Posterior cingulate gyrus (tissue), 11 donors: Measurements from ENCODE around the gene MYBPC3.

Experiments
- DNase-seq, 10 donors: peaks; one replicate each; pipeline versions ENCODE4 v3.0.0 to v3.0.0-alpha.2; 2020 to 2021; ENCODE audit warnings: mixed read lengths in 3 of 10
- intact Hi-C: fragments of 100-400 bp; cut with DNase I; formaldehyde crosslinking; loops from one replicate; pipeline ENCODE4 v1.15.1; 2023

MYBPC3 gene

DNA sequence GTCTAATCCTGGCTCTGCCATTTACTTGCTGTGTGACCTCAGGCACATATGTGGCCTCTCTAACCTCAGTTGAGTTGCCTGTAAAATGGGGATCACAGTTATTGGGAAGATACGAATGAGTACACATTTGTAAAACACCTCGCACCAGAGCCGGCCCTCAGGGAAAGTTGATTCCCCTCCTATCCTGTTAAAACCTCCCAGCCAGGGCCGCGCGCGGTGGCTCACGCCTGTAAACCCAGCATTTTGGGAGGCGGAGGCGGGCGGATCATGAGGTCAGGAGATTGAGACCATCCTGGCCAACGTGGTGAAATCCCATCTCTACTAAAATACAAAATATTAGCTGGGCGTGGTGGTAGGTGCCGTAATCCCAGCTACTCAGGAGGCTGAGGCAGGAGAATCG lies 7.8 kb upstream of the MYBPC3 start:
- peak in 3 of 10 donors; percentile 45 to 50 (median 45) for DNase-seq
- intact Hi-C loops = no loop called here

DNA sequence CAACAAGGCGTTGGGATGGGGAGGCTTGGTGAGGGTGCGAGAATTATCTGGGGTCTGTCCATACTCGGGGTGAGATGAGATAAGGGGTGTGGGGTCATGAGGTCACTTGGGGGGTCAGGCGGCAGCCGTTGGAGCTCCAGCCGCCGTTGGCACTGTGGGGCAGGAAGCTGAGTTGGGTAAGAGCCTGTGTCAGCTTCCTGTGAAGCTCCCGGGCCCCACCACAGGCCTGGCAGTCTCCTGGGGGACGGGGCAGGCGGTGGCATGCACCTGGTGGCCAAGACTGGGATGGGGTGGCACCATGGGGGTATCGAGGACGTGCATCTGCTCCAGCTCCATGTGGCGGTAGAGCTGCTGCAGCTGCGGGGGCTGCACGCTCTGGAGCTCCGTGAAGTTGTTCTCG lies 7.1 kb upstream of the MYBPC3 start:
- intact Hi-C loops = loop anchor here (10.0 kb wide), 1 partner anchor 85 kb away; the partner anchor contains the start of gene MADD
- DNase-seq = peak in 3 of 10 donors; percentile 46 to 80 (median 73)

GRCh38 chr11:47359162-47359561 lies 6.7 kb upstream of the MYBPC3 start:
- DNase-seq = peak in 3 of 10 donors; percentile 43 to 58 (median 55)
- intact Hi-C loops = loop anchor here (10.0 kb wide), 1 partner anchor 84 kb away; the partner anchor contains the start of gene MADD

DNA sequence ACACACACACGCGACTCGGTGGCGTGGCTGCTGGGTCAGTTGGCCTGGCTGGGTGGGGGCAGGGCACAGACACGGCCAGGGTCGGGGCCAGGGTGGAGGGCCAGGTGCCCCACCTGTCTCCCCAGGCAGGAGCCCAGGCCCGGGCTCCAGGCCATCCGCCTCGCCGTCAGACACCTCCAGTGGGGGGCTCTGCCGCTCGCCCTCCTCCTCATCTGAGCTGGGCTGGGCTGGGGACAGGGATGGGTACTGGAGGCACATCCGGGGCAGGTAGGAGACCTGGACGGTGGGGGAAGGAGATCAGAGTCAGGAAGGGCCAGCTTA lies 6.2 kb upstream of the MYBPC3 start:
- DNase-seq = peak in 3 of 10 donors; percentile 47 to 75 (median 51)
- intact Hi-C loops = loop anchor here (10.0 kb wide), 1 partner anchor 84 kb away; the partner anchor contains the start of gene MADD

- peak in 2 of 10 donors; percentile 13 to 26 for DNase-seq
- intact Hi-C loops = loop anchor here (10.0 kb wide), 1 partner anchor 83 kb away; the partner anchor contains the start of gene MADD
Measured at GRCh38 chr11:47357985-47358730, 5.7 kb upstream of the MYBPC3 start.

DNA sequence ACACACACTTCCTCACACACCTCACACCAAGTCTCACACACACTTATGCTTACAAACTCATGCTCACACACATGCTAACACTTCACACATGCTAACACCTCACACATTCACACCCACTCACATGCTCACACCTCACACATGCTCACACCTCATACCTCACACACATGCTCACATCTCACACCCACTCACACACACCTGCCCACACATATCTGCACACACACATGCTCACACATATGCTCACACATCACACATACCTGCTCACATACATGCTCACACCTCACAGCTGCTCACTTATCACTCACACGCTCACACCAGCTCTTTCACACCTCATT lies 4.5 kb upstream of the MYBPC3 start:
- intact Hi-C loops = loop anchor here (10.0 kb wide), 1 partner anchor 82 kb away; the partner anchor contains the start of gene MADD

GRCh38 chr11:47356129-47356997 lies 3.9 kb upstream of the MYBPC3 start:
- DNase-seq = peak in 3 of 10 donors; percentile 24 to 52 (median 44)
- intact Hi-C loops = loop anchor here (10.0 kb wide), 1 partner anchor 82 kb away; the partner anchor contains the start of gene MADD

More for the DNA sequence above, 4.5 kb upstream of the MYBPC3 start:
- peak in 1 of 10 donors; percentile 5 for DNase-seq

DNA sequence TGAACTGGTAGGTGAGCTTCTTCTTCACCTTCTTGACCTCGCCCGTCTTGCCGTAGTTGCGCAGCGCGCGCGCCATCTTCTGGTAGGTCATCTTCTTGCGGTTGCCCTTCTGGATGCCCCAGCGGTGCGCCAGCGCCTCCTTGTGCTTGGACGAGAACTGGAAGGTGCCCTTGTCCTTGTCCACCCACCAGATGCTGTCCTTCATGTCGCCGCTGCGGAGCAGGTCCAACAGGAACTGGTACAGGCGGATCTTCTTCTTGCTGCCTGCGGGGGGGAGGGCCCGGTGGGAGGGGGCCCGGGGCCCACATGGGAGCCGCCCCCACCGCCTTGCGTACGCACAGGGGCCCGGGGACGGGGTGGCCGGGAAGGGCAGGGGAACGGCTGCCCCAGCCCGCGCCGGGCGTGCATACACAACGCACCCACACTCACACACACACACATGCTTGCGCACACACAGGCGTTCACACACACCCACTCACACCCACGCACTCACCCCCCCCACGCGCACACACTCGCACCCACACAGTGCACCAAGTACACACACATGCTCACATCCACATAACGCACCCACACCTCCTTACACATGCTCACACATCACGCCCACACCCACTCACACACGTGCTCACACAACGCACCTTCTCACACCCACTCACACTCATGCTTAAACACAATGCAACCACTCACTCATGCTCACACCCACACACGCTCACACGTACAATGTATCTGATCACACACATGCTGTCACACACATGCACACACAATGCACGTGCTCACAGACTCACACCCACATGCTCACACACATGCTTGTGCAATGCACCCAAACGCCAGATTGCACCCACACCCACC lies 3.0 kb upstream of the MYBPC3 start:
- intact Hi-C loops = loop anchor here (1.0 to 10.0 kb wide), 3 partner anchors 81 to 178 kb away; partner anchors contain the start of gene MADD
- DNase-seq = peak; percentile 82 to 99 (median 93)

DNA sequence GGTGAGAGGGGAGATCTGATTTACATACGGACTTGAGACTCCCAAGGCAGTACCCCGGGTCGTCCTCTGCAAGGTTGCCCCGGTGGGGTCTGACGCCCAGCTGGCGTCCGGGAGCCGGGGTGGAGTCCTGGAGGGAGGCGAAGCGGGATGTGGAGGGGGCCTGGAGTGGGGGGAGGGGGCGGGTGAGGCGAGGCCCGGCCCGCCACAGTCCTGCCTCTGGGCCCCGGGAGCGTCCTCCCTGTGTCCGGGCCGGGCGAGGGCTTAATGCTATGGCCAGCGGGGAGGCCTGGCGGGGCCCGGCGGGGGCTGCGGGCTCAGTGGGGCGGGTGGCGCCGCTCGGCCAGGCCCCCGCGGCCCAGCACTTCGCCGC lies 2.4 kb upstream of the MYBPC3 start:
- no peak for DNase-seq
- intact Hi-C loops = loop anchor here (1.0 to 10.0 kb wide), 3 partner anchors 80 to 178 kb away; partner anchors contain the start of gene MADD

DNA sequence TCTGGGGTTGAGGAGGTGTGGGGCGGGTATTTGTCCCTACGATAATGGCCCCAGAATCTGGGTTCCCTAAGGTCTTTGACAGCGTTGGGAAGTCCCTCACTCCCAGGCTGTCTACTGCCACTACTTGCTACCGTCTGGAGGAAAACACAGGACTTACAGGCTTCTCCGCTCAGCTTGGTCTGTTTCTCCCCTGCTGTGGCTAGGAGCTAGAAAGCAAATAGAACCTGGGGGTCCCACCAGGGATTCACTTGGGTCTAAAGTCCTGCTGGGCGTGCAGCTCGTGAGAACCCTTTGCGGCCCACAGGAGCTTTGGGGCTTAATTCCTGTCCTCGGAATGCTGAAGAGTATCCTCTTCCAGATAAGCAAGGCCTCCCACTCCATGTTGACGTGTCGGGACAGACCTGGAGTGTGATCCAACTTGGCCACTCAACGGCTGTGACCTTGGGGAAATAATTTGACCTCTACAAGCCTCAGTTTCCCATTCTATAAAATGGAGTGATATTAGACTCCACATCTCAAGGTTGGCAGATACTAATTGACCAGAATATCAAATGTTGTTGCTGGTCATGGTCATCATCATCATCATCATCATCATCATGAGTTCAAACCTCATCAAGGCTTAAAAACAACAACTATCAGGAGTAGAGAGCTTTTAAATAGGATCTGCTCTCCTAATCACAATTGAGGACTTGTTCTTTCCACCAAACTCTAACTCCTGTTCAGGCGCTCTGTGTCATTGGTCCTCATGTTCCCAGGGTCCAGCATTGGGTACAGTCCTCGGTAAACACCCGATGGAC lies 1.7 kb upstream of the MYBPC3 start:
- intact Hi-C loops = loop anchor here (2.0 to 10.0 kb wide), 2 partner anchors 79 to 169 kb away; partner anchors contain the start of gene MADD
- DNase-seq = no peak

- DNase-seq = peak in 1 of 10 donors; percentile 83
- intact Hi-C loops = loop anchor here (10.0 kb wide), 1 partner anchor 77 kb away; the partner anchor contains the start of gene MADD
Measured at GRCh38 chr11:47351156-47352126, 1.1 kb downstream of the MYBPC3 start.

DNA sequence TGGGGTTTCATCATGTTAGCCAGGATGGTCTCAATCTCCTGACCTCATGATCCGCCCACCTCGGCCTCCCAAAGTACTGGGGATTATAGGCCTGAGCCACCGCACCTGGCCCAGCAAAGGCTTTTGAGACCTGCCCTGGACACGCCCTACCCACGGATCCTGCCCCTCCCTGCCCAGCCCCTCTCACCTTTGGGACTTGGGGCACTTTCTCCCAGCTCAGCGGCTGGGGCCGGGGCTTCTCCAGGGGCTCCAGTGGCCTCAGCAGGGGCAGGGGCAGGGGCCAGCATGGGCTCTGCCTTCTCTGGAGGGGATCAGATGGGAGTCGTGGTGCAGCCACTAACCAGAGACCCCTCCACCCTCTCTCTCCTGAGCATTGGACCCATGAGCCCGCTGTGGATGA lies 2.2 kb downstream of the MYBPC3 start:
- no peak for DNase-seq
- intact Hi-C loops = loop anchor here (10.0 kb wide), 1 partner anchor 76 kb away; the partner anchor contains the start of gene MADD

GRCh38 chr11:47349521-47350095 lies 2.9 kb downstream of the MYBPC3 start:
- intact Hi-C loops = loop anchor here (10.0 kb wide), 1 partner anchor 75 kb away; the partner anchor contains the start of gene MADD
- DNase-seq = no peak

DNA sequence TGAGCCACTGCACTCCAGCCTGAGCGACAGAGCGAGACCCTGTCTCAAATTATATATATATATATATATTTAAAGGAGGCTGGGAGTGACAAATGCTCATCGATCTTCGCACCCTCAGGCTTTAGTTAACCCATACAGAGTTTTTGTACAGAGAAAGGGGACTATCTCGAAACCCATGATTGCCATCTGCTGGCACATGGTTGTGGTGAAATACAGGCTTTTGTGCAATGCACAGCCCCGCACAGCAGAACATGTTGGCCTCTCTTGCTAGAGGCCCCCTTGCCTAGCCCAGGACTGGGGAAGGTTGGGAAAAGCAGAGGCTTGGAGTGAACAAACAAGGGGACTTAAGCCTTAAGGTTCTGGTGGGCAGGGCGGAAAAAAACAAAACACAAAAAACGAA lies 3.6 kb downstream of the MYBPC3 start:
- DNase-seq = no peak
- intact Hi-C loops = no loop called here

DNA sequence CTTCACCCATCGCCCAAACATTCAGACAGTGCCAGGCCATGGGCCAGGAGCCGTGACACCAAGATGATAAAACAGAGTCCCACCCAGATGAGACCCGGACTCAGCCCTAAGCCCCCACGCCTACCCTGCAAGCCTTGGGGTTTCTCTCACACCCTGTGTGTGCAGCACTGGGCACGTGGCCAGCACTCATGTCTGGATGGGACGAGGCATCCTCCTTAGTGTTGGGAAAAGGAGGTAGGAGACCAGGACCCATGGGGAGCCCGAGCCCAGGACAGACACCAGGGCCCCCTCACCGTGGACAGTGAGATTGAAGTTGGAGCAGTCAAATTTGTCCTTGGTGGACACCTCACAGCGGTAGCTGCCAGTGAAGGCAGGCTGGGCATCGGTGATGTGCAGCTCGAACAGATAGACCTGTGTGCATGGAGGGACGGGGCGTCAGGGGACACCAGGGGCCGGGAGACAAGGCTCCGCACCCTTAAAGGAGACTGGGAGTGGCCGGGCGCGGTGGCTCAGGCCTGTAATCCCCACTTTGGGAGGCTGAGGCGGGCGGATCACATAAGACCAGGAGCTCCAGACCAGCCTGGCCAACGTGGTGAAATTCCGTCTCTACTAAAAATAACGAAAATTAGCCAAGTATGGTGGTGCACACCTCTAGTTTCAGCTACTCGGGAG lies 4.2 kb downstream of the MYBPC3 start:
- DNase-seq = no peak
- intact Hi-C loops = no loop called here

DNA sequence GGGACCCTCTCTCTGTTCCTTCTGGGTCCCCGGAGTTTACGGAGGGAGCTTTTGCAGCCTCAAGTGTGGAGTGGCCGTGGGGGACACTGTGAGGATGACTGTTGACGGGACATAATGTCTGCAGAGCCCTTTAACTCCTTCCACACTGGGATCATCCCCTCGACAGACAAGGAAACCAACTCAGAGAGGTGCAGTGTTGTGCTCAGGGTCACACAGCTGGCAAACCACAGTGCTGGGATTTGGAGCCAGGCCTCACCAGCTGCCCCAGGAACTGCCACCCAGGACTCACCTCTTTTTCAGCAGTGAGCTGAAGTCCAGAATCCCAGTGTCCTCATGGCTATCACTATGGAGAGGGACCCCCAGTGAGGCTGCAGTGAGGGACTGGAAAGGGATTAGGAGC lies 5.4 kb downstream of the MYBPC3 start:
- intact Hi-C loops = no loop called here
- DNase-seq = no peak
